Head of caudate nucleus (tissue), 42 donors: ENCODE results near the gene ISY1.
"Not testable (repeated sequence)": the region's sequence is repeated elsewhere in the genome, so short reads cannot be mapped to it uniquely, and the experiment has no call there.

Experiments
- DNase-seq, 42 donors: peaks; one replicate each; pipeline versions ENCODE4 v3.0.0 to v3.0.0-alpha.2; 2020 to 2021; ENCODE audit warnings: mixed read lengths in 7 of 42
- intact Hi-C: fragments of 100-400 bp; cut with DNase I; formaldehyde crosslinking; loops from one replicate; pipeline ENCODE4 v1.15.0; 2022

Gene ISY1

GRCh38 chr3:129104498-129105079, 56.3 kb downstream of the ISY1 start:
- DNase-seq: no peak
- intact Hi-C loops: no loop called here

- intact Hi-C loops: no loop called here
- no peak for DNase-seq
Observed at GRCh38 chr3:129104051-129104450, 56.8 kb downstream of the ISY1 start.

GRCh38 chr3:129103296-129103695, 57.6 kb downstream of the ISY1 start:
- intact Hi-C loops: no loop called here
- no peak for DNase-seq

GRCh38 chr3:129101370-129102138, 59.3 kb downstream of the ISY1 start:
- no peak for DNase-seq

GRCh38 chr3:129100274-129100673, 60.6 kb downstream of the ISY1 start:
- intact Hi-C loops: no loop called here
- DNase-seq: no peak

More at GRCh38 chr3:129101370-129102138, 59.3 kb downstream of the ISY1 start:
- intact Hi-C loops: no loop called here

- intact Hi-C loops: no loop called here
- no peak for DNase-seq
Observed at GRCh38 chr3:129095285-129095684, 65.6 kb downstream of the ISY1 start.

- DNase-seq, intact Hi-C loops: not testable (repeated sequence)
Observed at GRCh38 chr3:129088312-129088711, 72.6 kb downstream of the ISY1 start.

- intact Hi-C loops: not testable (repeated sequence)
- peak in 31 of 42 donors; percentile 2 to 71 (median 40) for DNase-seq
Observed at GRCh38 chr3:129087904-129088303, 73.0 kb downstream of the ISY1 start.

GRCh38 chr3:129087138-129087702, 73.6 kb downstream of the ISY1 start:
- intact Hi-C loops: no loop called here
- peak in 1 of 42 donors; percentile 6 for DNase-seq

- DNase-seq: no peak
- intact Hi-C loops: no loop called here
Observed at GRCh38 chr3:129085818-129086217, 75.0 kb downstream of the ISY1 start.

- intact Hi-C loops: no loop called here
- DNase-seq: no peak
Observed at GRCh38 chr3:129085165-129085715, 75.6 kb downstream of the ISY1 start.

GRCh38 chr3:129084501-129084900, 76.4 kb downstream of the ISY1 start:
- intact Hi-C loops: no loop called here

GRCh38 chr3:129082026-129082425, 78.8 kb downstream of the ISY1 start:
- DNase-seq: no peak
- intact Hi-C loops: no loop called here

More at GRCh38 chr3:129084501-129084900, 76.4 kb downstream of the ISY1 start:
- no peak for DNase-seq

GRCh38 chr3:129081503-129081902, 79.4 kb downstream of the ISY1 start:
- intact Hi-C loops: no loop called here
- DNase-seq: no peak

- intact Hi-C loops: no loop called here
- DNase-seq: no peak
Observed at GRCh38 chr3:129078510-129078909, 82.4 kb downstream of the ISY1 start.
